Neural progenitor cell (in vitro differentiated cells): ENCODE results near the gene TBCA. TPM values are rescaled to one million over a fixed set of nuclear protein-coding genes. Genes with fewer than 3 reads are reported as not detected.

ENCODE experiments used
- DNase-seq: peaks from one replicate; pipeline ENCODE4 v3.0.0-alpha.2; 2016; ENCODE audit warnings: low spot score
- H2AFZ ChIP-seq: fragments of 200-600 bp; sonication (generic); replicated peaks from 2 replicates; pipeline ENCODE4 v1.6.1; 2016; ENCODE audit warnings: antibody characterized with exemption
- H3F3A ChIP-seq: fragments of 200-600 bp; sonication (generic); 2 replicates; pipeline ENCODE4 v1.6.1; 2016; ENCODE audit warnings: antibody characterized with exemption, low read depth
- H3K27ac ChIP-seq: fragments of 200-600 bp; sonication (generic); 2 replicates; pipeline ENCODE4 v1.5.1; 2016; ENCODE audit warnings: mild to moderate bottlenecking
- H3K27me3 ChIP-seq: fragments of 200-600 bp; sonication (generic); 2 replicates; pipeline ENCODE4 v1.6.1; 2016; ENCODE audit warnings: mild to moderate bottlenecking, moderate library complexity
- H3K36me3 ChIP-seq: fragments of 200-600 bp; sonication (generic); 2 replicates; pipeline ENCODE4 v1.5.1; 2016
- H3K4me1 ChIP-seq: fragments of 200-600 bp; sonication (generic); 2 replicates; pipeline ENCODE4 v1.6.1; 2016; ENCODE audit warnings: mixed run types
- H3K4me2 ChIP-seq: fragments of 200-600 bp; sonication (generic); 2 replicates; pipeline ENCODE4 v1.6.1; 2016
- H3K4me3 ChIP-seq: fragments of 200-600 bp; sonication (generic); 2 replicates; pipeline ENCODE4 v1.5.1; 2016
- H3K79me2 ChIP-seq: fragments of 200-600 bp; sonication (generic); 2 replicates; pipeline ENCODE4 v1.6.1; 2016; ENCODE audit warnings: low read depth
- H3K9ac ChIP-seq: fragments of 200-600 bp; sonication (generic); 2 replicates; pipeline ENCODE4 v1.6.1; 2016
- H3K9me3 ChIP-seq: fragments of 200-600 bp; sonication (generic); 2 replicates; pipeline ENCODE4 v1.5.1; 2016; ENCODE audit warnings: low read depth
- H4K20me1 ChIP-seq: fragments of 200-600 bp; sonication (generic); 2 replicates; pipeline ENCODE4 v1.6.1; 2016; ENCODE audit warnings: low read depth
- H3K27ac Mint-ChIP-seq: 3 replicates; pipeline ENCODE4 v1.8.0; 2021; ENCODE audit warnings: mixed read lengths
- H3K27me3 Mint-ChIP-seq: 2 replicates; pipeline ENCODE4 v1.8.0; 2022; ENCODE audit warnings: low read depth, mild to moderate bottlenecking, inconsistent platforms, moderate library complexity, mixed read lengths; ENCODE audit not compliant: insufficient read depth
- H3K36me3 Mint-ChIP-seq: 3 replicates; pipeline ENCODE4 v1.8.0; 2021; ENCODE audit warnings: mixed read lengths
- H3K4me1 Mint-ChIP-seq: 3 replicates; pipeline ENCODE4 v1.8.0; 2021; ENCODE audit warnings: mixed read lengths
- H3K4me3 Mint-ChIP-seq: 3 replicates; pipeline ENCODE4 v1.8.0; 2021; ENCODE audit warnings: mild to moderate bottlenecking, moderate library complexity, mixed read lengths
- H3K9me3 Mint-ChIP-seq: 3 replicates; pipeline ENCODE4 v1.8.0; 2020; ENCODE audit warnings: mixed read lengths
- CTCF ChIP-seq: fragments of 200-600 bp; sonication (generic); IDR thresholded peaks from 2 replicates; pipeline ENCODE4 v1.5.1; 2017; ENCODE audit warnings: antibody characterized with exemption, mild to moderate bottlenecking
- EZH2 ChIP-seq: fragments of 200-600 bp; sonication (generic); IDR thresholded peaks from 2 replicates; pipeline ENCODE4 v1.6.1; 2017; ENCODE audit warnings: antibody characterized with exemption, mild to moderate bottlenecking, moderate library complexity
- EZH2phosphoT487 ChIP-seq: fragments of 200-600 bp; sonication (generic); IDR thresholded peaks from 2 replicates; pipeline ENCODE4 v1.6.1; 2017; ENCODE audit warnings: antibody characterized with exemption
- total RNA-seq: library from RNA; depleted of rRNA; stranded (reverse); fragments of >200 nt; gene quantifications from 2 replicates; pipeline ENCODE4 v1.2.3, GENCODE V29; 2015; ENCODE audit warnings: low replicate concordance

TBCA gene
- total RNA-seq, 1 donor from 2014 or later, result 270 TPM

DNA sequence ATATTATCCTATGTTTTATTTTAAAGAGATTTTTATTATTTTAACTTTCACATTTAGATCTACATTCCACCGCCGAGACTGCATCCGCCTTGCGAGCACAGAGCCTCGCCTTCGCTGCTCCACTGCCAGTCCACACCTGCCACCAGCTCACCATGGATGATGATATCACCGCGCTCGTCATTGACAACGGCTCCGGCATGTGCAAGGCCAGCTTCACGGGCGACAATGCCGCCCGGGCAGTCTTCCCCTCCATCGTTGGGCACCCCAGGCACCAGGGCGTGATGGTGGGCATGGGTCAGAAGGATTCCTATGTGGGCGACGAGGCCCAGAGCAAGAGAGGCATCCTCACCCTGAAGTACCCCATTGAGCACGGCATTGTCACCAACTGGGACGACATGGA lies 8.6 kb upstream of the TBCA start:
- DNase-seq, result no peak
- Mint-ChIP-seq H3K4me3 (no peak overlapping the region), H3K9me3 (peaks cover 9% of the 10 kb centered on the region), H3K27ac (no peak overlapping the region), H3K4me1 (no peaks in the 10 kb centered on the region), H3K36me3 (no peaks in the 10 kb centered on the region), H3K27me3 (peaks cover 4% of the 10 kb centered on the region)
- no peaks in the 10 kb centered on the region for H3K79me2 ChIP-seq
- H3K4me1 ChIP-seq, result no peaks in the 10 kb centered on the region
- TF ChIP-seq EZH2phosphoT487 (no peak), CTCF (no peak), EZH2 (no peak)
- H3K36me3 ChIP-seq, result no peaks in the 10 kb centered on the region
- H3F3A ChIP-seq, result no peaks in the 10 kb centered on the region
- no peak overlapping the region for H3K4me3 ChIP-seq
- H4K20me1 ChIP-seq, result no peaks in the 10 kb centered on the region
- no peak overlapping the region for H3K27ac ChIP-seq
- H3K27me3 ChIP-seq, result no peaks in the 10 kb centered on the region
- H3K4me2 ChIP-seq, result no peak overlapping the region
- H2AFZ ChIP-seq, result no peak overlapping the region
- H3K9me3 ChIP-seq, result no peaks in the 10 kb centered on the region
- H3K9ac ChIP-seq, result no peak overlapping the region

DNA sequence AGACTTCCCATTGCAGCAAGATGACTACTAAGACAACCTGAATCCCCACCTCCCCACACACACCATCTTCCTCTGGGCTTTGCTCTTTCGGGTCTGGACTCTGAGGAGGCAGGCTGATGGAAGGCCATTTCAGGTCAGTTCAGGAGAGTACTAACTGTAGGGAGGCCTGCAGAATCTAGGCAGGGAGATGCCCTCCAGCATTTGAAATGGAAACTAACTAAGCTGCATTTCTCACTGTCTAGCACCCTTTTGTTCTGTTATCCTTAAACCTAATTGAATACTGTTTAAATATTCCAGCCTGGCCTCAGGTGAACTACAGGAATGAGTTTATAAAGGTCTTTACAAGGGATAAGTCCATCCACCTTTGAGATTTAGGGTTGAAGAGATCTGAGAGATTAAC lies 4.9 kb upstream of the TBCA start:
- no peaks in the 10 kb centered on the region for H3K27me3 ChIP-seq
- H3K4me3 ChIP-seq, result no peak overlapping the region
- no peak overlapping the region for H3K27ac Mint-ChIP-seq
- no peaks in the 10 kb centered on the region for H3K9me3 ChIP-seq
- no peak overlapping the region for H3K4me3 Mint-ChIP-seq
- H3K4me1 Mint-ChIP-seq, result peaks cover 6% of the 10 kb centered on the region
- no peaks in the 10 kb centered on the region for H3K4me1 ChIP-seq
- no peaks in the 10 kb centered on the region for H3F3A ChIP-seq
- no peak overlapping the region for H3K27ac ChIP-seq
- TF ChIP-seq CTCF (no peak), EZH2 (no peak), EZH2phosphoT487 (no peak)
- no peak for DNase-seq
- peaks cover under 1% of the 10 kb centered on the region for H3K79me2 ChIP-seq
- H3K9ac ChIP-seq, result no peak overlapping the region
- H2AFZ ChIP-seq, result no peak overlapping the region
- H3K36me3 Mint-ChIP-seq, result no peaks in the 10 kb centered on the region
- peaks cover 9% of the 10 kb centered on the region for H3K9me3 Mint-ChIP-seq
- no peaks in the 10 kb centered on the region for H3K36me3 ChIP-seq
- no peak overlapping the region for H3K4me2 ChIP-seq
- H3K27me3 Mint-ChIP-seq, result peaks cover 4% of the 10 kb centered on the region
- no peaks in the 10 kb centered on the region for H4K20me1 ChIP-seq

GRCh38 chr5:77778881-77779438 lies 2.8 kb upstream of the TBCA start:
- Histone ChIP-seq H3K4me1 (peaks cover 15% of the 10 kb centered on the region), H3K79me2 (peaks cover 21% of the 10 kb centered on the region), H3K4me3 (no peak overlapping the region), H3K9me3 (no peaks in the 10 kb centered on the region), H3K4me2 (no peak overlapping the region), H3K9ac (no peak overlapping the region), H3K36me3 (no peaks in the 10 kb centered on the region), H2AFZ (no peak overlapping the region), H4K20me1 (peaks cover 20% of the 10 kb centered on the region), H3K27ac (no peak overlapping the region), H3F3A (peaks cover 7% of the 10 kb centered on the region), H3K27me3 (no peaks in the 10 kb centered on the region)
- TF ChIP-seq EZH2phosphoT487 (no peak), CTCF (no peak), EZH2 (no peak)
- peaks cover 21% of the 10 kb centered on the region for H3K4me1 Mint-ChIP-seq
- peaks cover 2% of the 10 kb centered on the region for H3K27me3 Mint-ChIP-seq
- H3K36me3 Mint-ChIP-seq, result peaks cover 6% of the 10 kb centered on the region
- no peak overlapping the region for H3K4me3 Mint-ChIP-seq
- no peak for DNase-seq
- no peak overlapping the region for H3K27ac Mint-ChIP-seq
- H3K9me3 Mint-ChIP-seq, result no peaks in the 10 kb centered on the region
